GM19468 (cell line): ENCODE results near the gene ESR2.
"Not testable (repeated sequence)": the region's sequence is repeated elsewhere in the genome, so short reads cannot be mapped to it uniquely, and the experiment has no call there.

Experiments used
- ATAC-seq: cut with Tn5 transposase; IDR thresholded peaks from one replicate; pipeline ENCODE4 v1.9.1; 2021; ENCODE audit warnings: mild to moderate bottlenecking, moderate library complexity, moderate number of reproducible peaks; ENCODE audit not compliant: unreplicated experiment; ENCODE audit errors: extremely low read depth

Gene ESR2

GRCh38 chr14:64053694-64054669, 240.2 kb downstream of the ESR2 start:
- ATAC-seq: no peak

DNA sequence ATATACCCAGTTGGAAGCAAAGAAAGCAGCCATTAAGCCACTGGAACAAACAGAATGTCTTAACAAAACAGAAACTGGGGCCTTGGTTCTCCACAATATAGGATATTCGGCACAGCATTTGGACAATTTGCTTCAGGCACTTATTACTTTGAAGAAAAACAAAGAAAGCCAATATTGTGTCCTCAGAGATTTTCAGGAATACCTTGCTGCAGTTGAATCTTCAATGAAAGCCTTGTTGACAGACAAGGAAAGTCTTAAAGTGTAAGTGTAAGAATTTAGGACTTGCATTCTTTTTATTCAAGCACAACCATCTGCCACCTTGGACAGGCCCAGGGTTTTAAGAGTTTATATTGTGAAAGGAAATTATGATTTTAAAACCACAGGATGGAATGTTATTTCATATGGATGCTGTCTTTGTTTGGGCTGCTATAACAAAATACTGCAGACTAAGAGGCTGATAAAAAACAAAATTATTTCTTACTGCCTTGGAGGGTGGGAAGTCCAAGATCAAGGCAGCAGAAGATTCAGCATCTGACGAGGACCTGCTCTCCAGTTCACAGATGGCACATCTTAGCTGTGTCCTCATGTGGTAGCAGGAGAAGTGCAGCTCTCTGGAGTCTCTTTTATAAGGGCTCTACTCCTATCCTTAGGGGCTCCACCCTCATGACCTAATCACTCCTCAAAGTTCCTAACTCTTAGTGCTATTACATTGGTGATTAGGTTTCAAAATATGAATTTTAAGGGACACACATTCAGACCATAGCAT, 244.4 kb downstream of the ESR2 start:
- ATAC-seq: no peak

- ATAC-seq: no peak
Measured at GRCh38 chr14:64045091-64045490, 249.1 kb downstream of the ESR2 start.

DNA sequence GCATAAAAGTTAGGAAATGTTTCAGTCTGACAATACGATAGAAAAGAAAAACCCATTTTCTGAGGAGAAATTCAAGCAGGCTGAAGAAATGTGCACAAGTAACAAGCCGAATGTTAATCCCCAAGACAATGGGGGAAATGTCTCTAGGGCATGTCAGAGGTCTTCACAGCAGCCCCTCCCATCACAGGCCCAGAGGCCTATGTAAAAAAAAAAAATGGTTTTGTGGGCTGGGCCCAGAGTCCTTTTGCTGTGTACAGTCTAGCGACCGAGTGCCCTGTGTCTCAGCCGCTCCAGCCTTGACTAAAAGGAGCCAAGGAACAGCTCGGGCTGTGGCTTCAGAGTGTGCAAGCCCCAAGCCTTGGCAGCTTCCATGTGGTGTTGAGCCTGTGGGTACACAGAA, 250.9 kb downstream of the ESR2 start:
- ATAC-seq: not testable (repeated sequence)

DNA sequence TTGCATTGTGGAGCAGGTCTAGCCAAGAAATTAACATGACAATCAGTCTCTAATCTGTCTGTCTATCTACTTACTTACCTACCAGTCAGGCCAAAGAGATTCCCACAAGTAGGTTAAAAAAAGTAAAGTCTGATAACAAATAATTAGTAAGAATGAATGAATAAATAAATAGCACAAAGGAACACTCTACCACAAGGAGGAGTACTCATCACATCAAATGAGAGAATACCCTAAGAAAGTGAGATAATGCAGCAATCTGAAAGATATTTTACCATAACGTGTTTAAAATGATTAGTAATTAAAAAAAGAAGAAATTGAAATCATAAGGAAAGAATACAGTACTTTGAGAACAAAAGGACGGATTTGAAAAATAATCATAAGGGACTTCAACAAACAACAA, 254.1 kb downstream of the ESR2 start:
- ATAC-seq: no peak

DNA sequence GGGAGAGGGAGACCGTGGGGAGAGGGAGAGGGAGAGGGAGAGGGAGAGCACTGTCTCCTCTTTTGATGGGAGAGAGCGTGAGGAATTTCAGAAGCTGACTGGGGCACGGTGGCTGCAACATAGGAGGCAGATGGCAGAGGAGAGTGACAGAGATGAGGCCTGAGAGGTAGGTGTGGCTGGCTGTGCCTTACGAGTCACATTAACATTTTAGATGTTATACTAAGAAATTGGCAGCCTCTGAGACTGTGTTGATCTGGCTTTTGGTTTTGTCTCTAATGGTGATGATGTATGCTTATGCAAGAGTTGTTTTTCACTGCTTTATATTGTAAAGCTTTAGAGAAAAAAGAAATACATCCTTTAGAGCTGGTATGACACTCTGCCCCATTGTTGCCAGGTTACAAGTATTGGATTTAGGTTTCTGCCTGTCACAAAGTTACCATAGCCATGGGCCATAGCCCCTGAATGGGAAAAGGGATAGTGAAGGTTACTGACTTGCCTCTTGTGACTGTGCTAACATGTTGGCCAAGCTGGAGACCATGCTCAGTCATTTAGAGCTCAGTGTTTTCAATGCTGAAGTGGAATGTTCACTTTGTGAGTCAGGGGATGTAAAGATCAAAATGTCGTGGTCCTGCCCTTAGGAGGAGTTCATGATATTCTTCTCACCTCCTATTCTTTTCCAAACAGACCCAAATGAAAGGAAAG, 255.2 kb downstream of the ESR2 start:
- no peak for ATAC-seq

DNA sequence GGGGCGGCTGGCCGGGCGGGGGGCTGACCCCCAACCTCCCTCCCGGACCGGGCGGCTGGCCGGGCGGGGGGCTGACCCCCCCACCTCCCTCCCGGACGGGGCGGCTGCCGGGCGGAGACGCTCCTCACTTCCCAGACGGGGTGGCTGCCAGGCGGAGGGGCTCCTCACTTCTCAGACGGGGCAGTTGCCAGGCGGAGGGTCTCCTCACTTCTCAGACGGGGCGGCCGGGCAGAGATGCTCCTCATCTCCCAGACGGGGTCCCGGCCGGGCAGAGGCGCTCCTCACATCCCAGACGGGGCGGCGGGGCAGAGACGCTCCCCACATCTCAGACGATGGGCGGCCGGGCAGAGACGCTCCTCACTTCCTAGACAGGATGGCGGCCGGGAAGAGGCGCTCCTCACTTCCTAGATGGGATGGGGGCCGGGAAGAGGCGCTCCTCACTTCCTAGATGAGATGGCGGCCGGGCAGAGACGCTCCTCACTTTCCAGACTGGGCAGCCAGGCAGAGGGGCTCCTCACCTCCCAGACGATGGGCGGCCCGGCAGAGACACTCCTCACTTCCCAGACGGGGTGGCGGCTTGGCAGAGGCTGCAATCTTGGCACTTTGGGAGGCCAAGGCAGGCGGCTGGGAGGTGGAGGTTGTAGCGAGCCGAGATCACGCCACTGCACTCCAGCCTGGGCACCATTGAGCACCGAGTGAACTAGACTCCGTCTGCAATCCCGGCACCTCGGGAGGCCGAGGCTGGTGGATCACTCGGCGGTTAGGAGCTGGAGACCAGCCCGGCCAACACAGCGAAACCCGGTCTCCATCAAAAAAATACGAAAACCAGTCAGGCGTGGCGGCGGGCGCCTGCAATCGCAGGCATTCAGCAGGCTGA, 256.1 kb downstream of the ESR2 start:
- ATAC-seq: not testable (repeated sequence)

DNA sequence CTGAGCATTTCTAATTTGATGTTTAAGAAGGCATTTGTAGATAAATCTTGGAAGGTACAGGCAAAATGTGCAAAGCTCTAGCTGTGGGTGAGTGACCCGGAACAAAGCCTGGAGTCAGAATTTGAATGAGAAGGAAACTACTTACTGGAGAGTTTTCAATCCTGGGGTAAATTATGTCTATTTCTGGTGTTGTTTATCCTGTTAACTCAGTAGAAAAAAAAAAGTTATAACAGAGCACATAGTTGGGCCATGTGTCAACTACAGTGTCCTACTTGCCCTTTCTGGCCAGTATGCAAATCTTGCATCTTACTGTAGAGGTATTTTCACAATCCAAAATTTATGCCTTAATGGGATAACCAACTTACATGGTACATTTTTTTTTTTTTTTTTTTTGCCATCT, 259.0 kb downstream of the ESR2 start:
- ATAC-seq: no peak
